HCT116 (cell line): Measurements from ENCODE around the gene CXCL9. TPM values are rescaled to one million over a fixed set of nuclear protein-coding genes. Genes with fewer than 3 reads are reported as not detected.

Experiments used
- ATAC-seq: fragments of 200-7000 bp; cut with Tn5 transposase; 2 replicates; pipeline ENCODE4 v1.9.1; 2020; ENCODE audit warnings: mild to moderate bottlenecking, moderate library complexity
- BruUV-seq: library from RNA; stranded (reverse); fragments of 400-500 nt; replicated peaks from 2 replicates; lab custom pipeline; 2021; lab: Mats Ljungman, UMichigan
- CTCF ChIA-PET: fragments of 300-600 bp; sonication (Branson Sonifier 250); formaldehyde crosslinking; loops from one replicate; lab custom pipeline; 2021; ENCODE audit warnings: antibody characterized with exemption; lab: Charles Lee
- POLR2A ChIA-PET: fragments of 300-600, 350-600 bp; sonication (Branson Sonifier 250); formaldehyde crosslinking; loops from one replicate; lab custom pipeline; 2021; ENCODE audit warnings: antibody characterized with exemption; lab: Charles Lee
- RAD21 ChIA-PET, 2 experiments: fragments of 300-600 bp; sonication (Branson Sonifier 250); formaldehyde crosslinking; loops; one replicate each; lab custom pipeline; 2023; ENCODE audit warnings: low total read pairs in 2 of 2; ENCODE audit not compliant: uncharacterized antibody in 2 of 2, unreplicated experiment in 2 of 2, low non-redundant PET in 1 of 2; lab: Charles Lee
- DNase-seq: peaks from one replicate; pipeline ENCODE4 v3.0.0-alpha.2; 2010; ENCODE audit warnings: low read depth, low spot score
- H2AFZ ChIP-seq: fragments of 200-600 bp; shearing (Covaris generic), sonication (generic); 2 replicates; pipeline ENCODE4 v1.6.1; 2017; ENCODE audit warnings: low read depth, mixed run types, mixed read lengths, antibody characterized with exemption, low read length; ENCODE audit not compliant: poor library complexity, severe bottlenecking
- H3K27ac ChIP-seq: 2 replicates; pipeline ENCODE4 v1.5.1; 2012; ENCODE audit warnings: low read depth, low read length
- H3K27me3 ChIP-seq: fragments of 200-600 bp; sonication (generic); 2 replicates; pipeline ENCODE4 v1.6.1; 2016; ENCODE audit warnings: mixed run types, low read length, mixed read lengths; ENCODE audit not compliant: insufficient read depth
- H3K36me3 ChIP-seq, 2 experiments: fragments of 200-500 bp in 1 of 2; fragments of 200-600 bp in 1 of 2; sonication (Bioruptor generic) in 1 of 2; sonication (generic) in 1 of 2; 2 replicates each; pipeline versions ENCODE4 v1.5.1 to v1.6.1; 2014 to 2016; ENCODE audit warnings: low read length in 2 of 2, inconsistent platforms in 1 of 2, mixed read lengths in 1 of 2, mixed run types in 1 of 2; ENCODE audit not compliant: insufficient read depth in 2 of 2, control insufficient read depth in 1 of 2
- H3K4me1 ChIP-seq, 2 experiments: fragments of 200-600 bp in 1 of 2; sonication (generic) in 1 of 2; 2 replicates each; pipeline versions ENCODE4 v1.5.1 to v1.6.1; 2012 to 2017; ENCODE audit warnings: low read length in 2 of 2, inconsistent platforms in 1 of 2, mild to moderate bottlenecking in 1 of 2, mixed read lengths in 1 of 2, mixed run types in 1 of 2, moderate library complexity in 1 of 2; ENCODE audit not compliant: insufficient read depth in 2 of 2, control insufficient read depth in 1 of 2
- H3K4me2 ChIP-seq: fragments of 200-600 bp; sonication (generic); 2 replicates; pipeline ENCODE4 v1.6.1; 2017; ENCODE audit warnings: mixed run types, low read length, mixed read lengths
- H3K4me3 ChIP-seq, 2 experiments: fragments of 200-600 bp in 1 of 2; sonication (generic) in 1 of 2; replicated peaks in 1 of 2; 2 replicates each; pipeline ENCODE4 v1.5.1; 2011 to 2016; ENCODE audit warnings: low read length in 2 of 2, control low read depth in 1 of 2, low read depth in 1 of 2, mild to moderate bottlenecking in 1 of 2, mixed read lengths in 1 of 2, mixed run types in 1 of 2
- H3K79me2 ChIP-seq: fragments of 200-600 bp; sonication (generic); 2 replicates; pipeline ENCODE4 v1.6.1; 2017; ENCODE audit warnings: mild to moderate bottlenecking, mixed run types, low read length, moderate library complexity, mixed read lengths; ENCODE audit not compliant: insufficient read depth
- H3K9ac ChIP-seq: fragments of 200-600 bp; sonication (generic); 2 replicates; pipeline ENCODE4 v1.6.1; 2016; ENCODE audit warnings: low read length, mixed read lengths
- H3K9me2 ChIP-seq: fragments of 200-600 bp; sonication (generic), shearing (Covaris generic); 2 replicates; pipeline ENCODE4 v1.6.1; 2017; ENCODE audit warnings: mixed run types, mild to moderate bottlenecking, moderate library complexity; ENCODE audit not compliant: insufficient read depth
- H3K9me3 ChIP-seq, 2 experiments: fragments of 200-500 bp in 1 of 2; fragments of 200-600 bp in 1 of 2; sonication (Bioruptor generic) in 1 of 2; sonication (generic) in 1 of 2; 2 replicates each; pipeline ENCODE4 v1.6.1; 2014 to 2017; ENCODE audit warnings: low read length in 2 of 2, mixed read lengths in 2 of 2, inconsistent platforms in 1 of 2, low read depth in 1 of 2, mild to moderate bottlenecking in 1 of 2, mixed run types in 1 of 2, moderate library complexity in 1 of 2; ENCODE audit not compliant: control insufficient read depth in 1 of 2, insufficient read depth in 1 of 2
- H4K20me1 ChIP-seq: fragments of 200-600 bp; sonication (generic), shearing (Covaris generic); 2 replicates; pipeline ENCODE4 v1.6.1; 2017; ENCODE audit warnings: mixed run types, mild to moderate bottlenecking, moderate library complexity; ENCODE audit not compliant: insufficient read depth
- ATF3 ChIP-seq: IDR thresholded peaks from 2 replicates; pipeline ENCODE4 v1.6.1; 2012
- CEBPB ChIP-seq: IDR thresholded peaks from 2 replicates; pipeline ENCODE4 v1.6.1; 2012; ENCODE audit warnings: low read depth
- CTCF ChIP-seq, 3 experiments: fragments of 200-600 bp in 1 of 3; sonication (generic) in 1 of 3; IDR thresholded peaks in 2 of 3; conservative IDR thresholded peaks in 1 of 3; 2 replicates each; pipeline ENCODE4 v1.5.1; 2012 to 2017; ENCODE audit warnings: low read depth in 2 of 3, low read length in 2 of 3, antibody characterized with exemption in 1 of 3, borderline replicate concordance in 1 of 3, control low read depth in 1 of 3, mild to moderate bottlenecking in 1 of 3, mixed read lengths in 1 of 3, mixed run types in 1 of 3, moderate library complexity in 1 of 3; ENCODE audit not compliant: insufficient read depth in 1 of 3
- EGR1 ChIP-seq: IDR thresholded peaks from 2 replicates; pipeline ENCODE4 v1.6.1; 2012; ENCODE audit warnings: low read depth
- ELF1 ChIP-seq: IDR thresholded peaks from 2 replicates; pipeline ENCODE4 v1.6.1; 2012; ENCODE audit warnings: low read depth, borderline replicate concordance
- EZH2 ChIP-seq: fragments of 200-600 bp; sonication (generic); IDR thresholded peaks from 2 replicates; pipeline ENCODE4 v1.6.1; 2017; ENCODE audit warnings: antibody characterized with exemption, mixed run types
- EZH2phosphoT487 ChIP-seq: fragments of 200-600 bp; IDR thresholded peaks from 2 replicates; pipeline ENCODE4 v1.6.1; 2018; ENCODE audit warnings: antibody characterized with exemption, borderline replicate concordance
- MAX ChIP-seq: IDR thresholded peaks from 2 replicates; pipeline ENCODE4 v1.6.1; 2012
- POLR2A ChIP-seq: IDR thresholded peaks from 2 replicates; pipeline ENCODE4 v1.7.0; 2011; ENCODE audit warnings: borderline replicate concordance; ENCODE audit not compliant: insufficient read depth, insufficient read length; ENCODE audit errors: extremely low read depth
- POLR2AphosphoS5 ChIP-seq: IDR thresholded peaks from 2 replicates; pipeline ENCODE4 v1.6.1; 2011; ENCODE audit warnings: mild to moderate bottlenecking, low read depth, low read length, moderate library complexity
- RAD21 ChIP-seq: IDR thresholded peaks from 2 replicates; pipeline ENCODE4 v1.6.1; 2012; ENCODE audit warnings: low read depth, mild to moderate bottlenecking
- SP1 ChIP-seq: IDR thresholded peaks from 2 replicates; pipeline ENCODE4 v1.6.1; 2012; ENCODE audit warnings: low read depth
- TCF7L2 ChIP-seq: IDR thresholded peaks from 2 replicates; pipeline ENCODE4 v1.7.0; 2011; ENCODE audit warnings: borderline replicate concordance, inconsistent platforms; ENCODE audit not compliant: insufficient read depth, insufficient read length; ENCODE audit errors: extremely low read depth
- YY1 ChIP-seq: IDR thresholded peaks from 2 replicates; pipeline ENCODE4 v1.6.1; 2011; ENCODE audit warnings: low read length, low read depth, moderate library complexity, mild to moderate bottlenecking; ENCODE audit not compliant: insufficient replicate concordance; ENCODE audit errors: extremely low read depth
- ZBTB33 ChIP-seq: IDR thresholded peaks from 2 replicates; pipeline ENCODE4 v1.6.1; 2011; ENCODE audit warnings: mild to moderate bottlenecking, low read length, moderate library complexity; ENCODE audit not compliant: insufficient replicate concordance; ENCODE audit errors: extremely low read depth
- ZFX ChIP-seq: fragments of 450-650 bp; IDR thresholded peaks from 2 replicates; pipeline ENCODE4 v1.6.1; 2017
- ZNF274 ChIP-seq: fragments of 200-500 bp; sonication (Bioruptor generic); IDR thresholded peaks from 2 replicates; pipeline ENCODE4 v1.6.1; 2014; ENCODE audit warnings: mild to moderate bottlenecking, low read depth, low read length, inconsistent platforms
- intact Hi-C: fragments of 100-400 bp; cut with micrococcal nuclease; formaldehyde crosslinking; loops from 2 replicates; pipeline ENCODE4 v1.10.0; 2022
- total RNA-seq: library from RNA; stranded (reverse); gene quantifications from one replicate; pipeline ENCODE4 v1.2.1, GENCODE V29; 2021; ENCODE audit not compliant: unreplicated experiment

Gene CXCL9
- total RNA-seq, 1 experiment from 2014 or later: not detected

GRCh38 chr4:76017056-76017686 is 9.9 kb upstream of the CXCL9 start:
- TF ChIP-seq SP1 (no peak), ZFX (no peak), EZH2 (no peak), EGR1 (no peak), RAD21 (no peak), CTCF (IDR thresholded peaks at IDR 0.05 in 2 of 3, conservative IDR thresholded peaks at IDR 0.05 in 1 of 3; ENCODE audit: borderline replicate concordance in 1 of 3, insufficient read depth in 1 of 3, low read depth in 2 of 3, low read length in 2 of 3) (no peak), ZNF274 (no peak), EZH2phosphoT487 (no peak), POLR2A (no peak), POLR2AphosphoS5 (no peak), ATF3 (no peak), MAX (no peak), TCF7L2 (no peak), YY1 (no peak), ELF1 (no peak), ZBTB33 (no peak), CEBPB (no peak)
- Histone ChIP-seq H3K4me1 (peaks cover 0 to 3% of the 10 kb centered on the region in 2 experiments; a peak in 1 of 4 replicates), H3K36me3 (no peaks in the 10 kb centered on the region), H3K9me3 (no peaks in the 10 kb centered on the region), H2AFZ (no peak overlapping the region), H3K9ac (no peak overlapping the region), H3K79me2 (no peaks in the 10 kb centered on the region), H4K20me1 (no peaks in the 10 kb centered on the region), H3K27ac (no peak overlapping the region), H3K4me2 (no peak overlapping the region), H3K27me3 (no peaks in the 10 kb centered on the region), H3K4me3 (no peak overlapping the region), H3K9me2 (no peaks in the 10 kb centered on the region)
- ChIA-PET RAD21 (no interaction called here), POLR2A (no interaction called here), CTCF (no interaction called here)
- DNase-seq (no peak), ATAC-seq (no peak)
- BruUV-seq: no TSS peak
- intact Hi-C loops: no loop called here
